NCI-H146 (cell line): ENCODE data around the gene MDM1.

Source experiments
- DNase-seq: peaks from one replicate; lab custom pipeline; 2025; lab: John Stamatoyannopoulos, UW

The MDM1 gene

GRCh38 chr12:68271346-68271745, 60.8 kb downstream of the MDM1 start:
- no peak for DNase-seq

GRCh38 chr12:68270358-68270757, 61.8 kb downstream of the MDM1 start:
- DNase-seq, result no peak

GRCh38 chr12:68269779-68270178, 62.4 kb downstream of the MDM1 start:
- DNase-seq, result no peak

- DNase-seq, result no peak
Measured at GRCh38 chr12:68268967-68269366, 63.2 kb downstream of the MDM1 start.

GRCh38 chr12:68267892-68268396, 64.2 kb downstream of the MDM1 start:
- no peak for DNase-seq

GRCh38 chr12:68264857-68265256, 67.3 kb downstream of the MDM1 start:
- no peak for DNase-seq

- DNase-seq, result no peak
Measured at GRCh38 chr12:68264158-68264855, 67.9 kb downstream of the MDM1 start.

GRCh38 chr12:68263366-68263765, 68.8 kb downstream of the MDM1 start:
- no peak for DNase-seq

GRCh38 chr12:68261896-68262295, 70.3 kb downstream of the MDM1 start:
- no peak for DNase-seq

GRCh38 chr12:68260153-68260552, 72.0 kb downstream of the MDM1 start:
- DNase-seq, result no peak

GRCh38 chr12:68259318-68259940, 72.7 kb downstream of the MDM1 start:
- no peak for DNase-seq

GRCh38 chr12:68253504-68253903, 78.7 kb downstream of the MDM1 start, which contains the start of gene IL22:
Gene IL22, minus strand, starts transcription at chr12:68253604. Its CDS starts 156 bp downstream, at chr12:68253448.
- no peak for DNase-seq

- DNase-seq, result no peak
Measured at GRCh38 chr12:68252077-68252476, 80.1 kb downstream of the MDM1 start.

- no peak for DNase-seq
Measured at GRCh38 chr12:68250454-68250853, 81.7 kb downstream of the MDM1 start.

- no peak for DNase-seq
Measured at GRCh38 chr12:68247785-68248184, 84.4 kb downstream of the MDM1 start.

- DNase-seq, result no peak
Measured at GRCh38 chr12:68246350-68246749, 85.8 kb downstream of the MDM1 start.

- no peak for DNase-seq
Measured at GRCh38 chr12:68245180-68246021, 86.8 kb downstream of the MDM1 start.
